ENCODE measurements around the gene C6orf47. TPM values are rescaled to one million over a fixed set of nuclear protein-coding genes. Genes with fewer than 3 reads are reported as not detected.

The C6orf47 gene
- total and polyA plus RNA-seq, 2 of the 8 experiments (the other 6 are each of a cell fraction or from before 2014, with no cell fraction given), result 4.7 to 14.6 TPM

DNA sequence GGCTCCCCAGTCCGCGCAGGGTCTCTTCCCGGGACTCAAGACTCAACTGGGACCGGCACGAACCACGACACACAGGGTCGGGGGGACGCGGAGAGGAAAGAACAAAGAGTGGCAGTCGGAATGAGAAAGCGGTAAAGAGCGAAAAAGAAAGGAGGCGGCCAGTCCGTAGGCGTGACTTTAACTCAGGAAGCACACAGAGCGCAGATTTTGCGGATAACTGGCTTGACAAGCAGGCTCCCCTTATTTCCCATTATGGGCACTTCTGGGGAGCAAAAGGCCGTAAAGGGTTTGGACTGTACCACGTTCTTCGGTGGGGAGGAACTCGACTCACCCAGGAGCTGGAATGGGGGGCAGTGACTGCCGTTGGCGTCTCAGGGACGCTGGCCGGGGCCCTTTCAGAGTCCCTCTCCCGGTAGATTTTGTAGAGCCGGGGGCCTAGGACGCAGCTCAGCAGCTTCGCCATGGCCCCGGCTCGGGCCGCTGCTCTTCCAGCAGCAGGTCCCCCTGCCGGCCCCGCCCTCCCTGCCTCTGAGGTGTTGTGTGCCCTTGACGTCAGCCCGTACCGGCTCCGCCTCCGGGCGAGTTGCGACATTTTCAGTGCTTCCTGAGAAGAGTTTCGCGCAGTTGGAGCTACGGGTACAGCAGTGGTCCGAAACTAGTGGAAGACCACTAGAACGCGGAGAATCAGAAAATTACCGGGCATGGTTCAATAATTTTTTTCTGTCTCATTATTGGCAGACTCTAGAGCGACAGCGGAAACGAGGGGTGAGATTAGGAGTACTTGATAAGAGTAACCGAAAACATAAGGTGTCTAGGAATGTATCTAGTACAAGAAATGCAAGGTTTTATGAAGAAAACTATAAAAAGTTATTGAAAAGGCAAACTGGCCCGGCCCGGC, 42.5 kb upstream of the C6orf47 start, which contains the start of gene ABHD16A (continued):
- TF ChIP-seq GABPA (IDR thresholded peaks at IDR 0.05; ENCODE audit: borderline replicate concordance, insufficient read depth, low read length), result no peak
- no peak for TF ChIP-seq KDM1A (IDR thresholded peaks at IDR 0.05; ENCODE audit: borderline replicate concordance, low read length)
- TF ChIP-seq, protein P1, sequence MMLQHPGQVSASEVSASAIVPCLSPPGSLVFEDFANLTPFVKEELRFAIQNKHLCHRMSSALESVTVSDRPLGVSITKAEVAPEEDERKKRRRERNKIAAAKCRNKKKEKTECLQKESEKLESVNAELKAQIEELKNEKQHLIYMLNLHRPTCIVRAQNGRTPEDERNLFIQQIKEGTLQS (IDR thresholded peaks at IDR 0.05; ENCODE audit: insufficient read depth, low read depth, low read length), result no peak
- TF ChIP-seq POU5F1 (IDR thresholded peaks at IDR 0.05; ENCODE audit: low read depth, low read length), result no peak
- TF ChIP-seq SRF (IDR thresholded peaks at IDR 0.05; ENCODE audit: low read depth, low read length), result no peak
- no peak for TF ChIP-seq SIRT6 (IDR thresholded peaks at IDR 0.05; ENCODE audit: low read length)
- TF ChIP-seq JUN (IDR thresholded peaks at IDR 0.05; ENCODE audit: low read depth, low read length), result no peak
- no peak for TF ChIP-seq HDAC2 (IDR thresholded peaks at IDR 0.05; ENCODE audit: borderline replicate concordance in 1 of 2, low read depth in 2 of 2, low read length in 2 of 2)
- TF ChIP-seq FOSL1 (IDR thresholded peaks at IDR 0.05; ENCODE audit: insufficient read depth, low read depth, low read length), result no peak
- no peak for TF ChIP-seq CBX8 (IDR thresholded peaks at IDR 0.05; ENCODE audit: borderline replicate concordance, low read depth, low read length)
- no peak for TF ChIP-seq CHD2 (IDR thresholded peaks at IDR 0.05; ENCODE audit: low read length)
- TF ChIP-seq KDM5A (IDR thresholded peaks at IDR 0.05; ENCODE audit: low read length), result 0 out of 2 replicates have a peak, but pooled peaks have one; percentile 19
- TF ChIP-seq EZH2 (IDR thresholded peaks at IDR 0.05; ENCODE audit: low read depth, low read length, severe bottlenecking), result no peak
- no peak for TF ChIP-seq SP2 (IDR thresholded peaks at IDR 0.05; ENCODE audit: low read length)
- TF ChIP-seq RAD21 (IDR thresholded peaks at IDR 0.05 in 1 of 2, conservative IDR thresholded peaks at IDR 0.05 in 1 of 2; ENCODE audit: low read depth in 2 of 2, low read length in 2 of 2), result no peak
- no peak for TF ChIP-seq TAF7 (optimal IDR thresholded peaks at IDR 0.05; ENCODE audit: borderline replicate concordance, low read depth, low read length)
- peak; percentile 12; the same call in 1 of the 2 replicates for TF ChIP-seq TBP (IDR thresholded peaks at IDR 0.05; ENCODE audit: low read depth, low read length)
- TF ChIP-seq RFX5 (IDR thresholded peaks at IDR 0.05; ENCODE audit: borderline replicate concordance, low read depth, low read length), result no peak
